Measurements from ENCODE around the gene CPEB3. TPM values are rescaled to one million over a fixed set of nuclear protein-coding genes. Genes with fewer than 3 reads are reported as not detected.
A peak's percentile ranks its signal among the peaks of the same experiment; 100 is the strongest.

The CPEB3 gene
- total and polyA plus RNA-seq, 4 donors: 2.1 to 8.4 (median 5.1) TPM

GRCh38 chr10:92112462-92112861 lies 178.4 kb downstream of the CPEB3 start:
- H3K9me3 ChIP-seq (ENCODE audit: control insufficient read depth in 4 of 4, low read length in 3 of 4): no peaks in the 10 kb centered on the region
- WGBS: 85% methylated on average over 1 of the region's 1 CpG
- no peaks in the 10 kb centered on the region for H3K27me3 ChIP-seq (ENCODE audit: control insufficient read depth in 4 of 4, insufficient read depth in 4 of 4, low read length in 3 of 4)
- peaks cover 2 to 61% (median 29%) of the 10 kb centered on the region in 4 donors for H3K4me1 ChIP-seq (ENCODE audit: control insufficient read depth in 4 of 4, insufficient read depth in 4 of 4, low read length in 3 of 4)
- H3K27ac ChIP-seq (ENCODE audit: low read depth in 1 of 2, low read length in 2 of 2): peak overlapping the region; percentile 67 to 75
- TF ChIP-seq FOXA1 (IDR thresholded peaks at IDR 0.05): no peak
- no peaks in the 10 kb centered on the region for H3K36me3 ChIP-seq (ENCODE audit: control insufficient read depth in 4 of 4, insufficient read depth in 3 of 4, low read depth in 1 of 4, low read length in 3 of 4)
- no peak overlapping the region for H3K4me3 ChIP-seq (ENCODE audit: low read depth in 1 of 3, low read length in 3 of 3)
- no peak overlapping the region for H3K9ac ChIP-seq (ENCODE audit: low read depth in 1 of 2, low read length in 2 of 2)
- DNase-seq (ENCODE audit: low spot score): no peak

GRCh38 chr10:92111336-92111939 lies 179.4 kb downstream of the CPEB3 start:
- peak overlapping the region; percentile 67 to 75 for H3K27ac ChIP-seq (ENCODE audit: low read depth in 1 of 2, low read length in 2 of 2)
- peaks cover 4 to 70% (median 35%) of the 10 kb centered on the region in 4 donors for H3K4me1 ChIP-seq (ENCODE audit: control insufficient read depth in 4 of 4, insufficient read depth in 4 of 4, low read length in 3 of 4)
- H3K9me3 ChIP-seq (ENCODE audit: control insufficient read depth in 4 of 4, low read length in 3 of 4): no peaks in the 10 kb centered on the region
- no peaks in the 10 kb centered on the region for H3K27me3 ChIP-seq (ENCODE audit: control insufficient read depth in 4 of 4, insufficient read depth in 4 of 4, low read length in 3 of 4)
- no peak overlapping the region for H3K9ac ChIP-seq (ENCODE audit: low read depth in 1 of 2, low read length in 2 of 2)
- no peaks in the 10 kb centered on the region for H3K36me3 ChIP-seq (ENCODE audit: control insufficient read depth in 4 of 4, insufficient read depth in 3 of 4, low read depth in 1 of 4, low read length in 3 of 4)
- H3K4me3 ChIP-seq (ENCODE audit: low read depth in 1 of 3, low read length in 3 of 3): peak overlapping the region; percentile 35 to 68 (median 50)
- DNase-seq (ENCODE audit: low spot score): no peak
- TF ChIP-seq FOXA1 (IDR thresholded peaks at IDR 0.05) (peak; percentile 89), ATF3 (IDR thresholded peaks at IDR 0.05) (peak; percentile 13), EGR1 (IDR thresholded peaks at IDR 0.05; ENCODE audit: low read depth in 2 of 2) (no peak), YY1 (IDR thresholded peaks at IDR 0.05) (peak; percentile 55), REST (IDR thresholded peaks at IDR 0.05) (peak; percentile 62), RAD21 (IDR thresholded peaks at IDR 0.05) (peak; percentile 20 to 21), MAX (IDR thresholded peaks at IDR 0.05) (peak; percentile 55), CTCF (IDR thresholded peaks at IDR 0.05; ENCODE audit: low read depth, low read length, missing input control) (no peak), SP1 (IDR thresholded peaks at IDR 0.05) (peak; percentile 49), TAF1 (conservative IDR thresholded peaks at IDR 0.05) (peak; percentile 71), FOXA2 (IDR thresholded peaks at IDR 0.05) (peak; percentile 91), JUND (IDR thresholded peaks at IDR 0.05) (peak in 1 of 2 donors; percentile 17), ZBTB33 (IDR thresholded peaks at IDR 0.05) (no peak), HNF4G (IDR thresholded peaks at IDR 0.05) (no peak), GABPA (IDR thresholded peaks at IDR 0.05 in 1 of 2, conservative IDR thresholded peaks at IDR 0.05 in 1 of 2) (no peak), NR2F2 (IDR thresholded peaks at IDR 0.05) (no peak), RXRA (IDR thresholded peaks at IDR 0.05) (peak; percentile 42 to 72), HNF4A (conservative IDR thresholded peaks at IDR 0.05) (peak; percentile 36 to 60)

Measured in liver (tissue), 9 donors.